Activated CD4-positive, CD25-positive, alpha-beta regulatory T cell treated with anti-CD3 and anti-CD28 coated beads, Interleukin-2, amount 50 U/mL, for 16 hours (primary cell): ENCODE measurements around the gene RAB30.
A peak's percentile ranks its signal among the peaks of the same experiment; 100 is the strongest.
"Not testable (repeated sequence)": the region's sequence is repeated elsewhere in the genome, so short reads cannot be mapped to it uniquely, and the experiment has no call there.

Experiments
- DNase-seq: peaks from one replicate; pipeline ENCODE4 v3.0.0-alpha.2; 2020; ENCODE audit warnings: low read depth, low spot score

Gene RAB30

DNA sequence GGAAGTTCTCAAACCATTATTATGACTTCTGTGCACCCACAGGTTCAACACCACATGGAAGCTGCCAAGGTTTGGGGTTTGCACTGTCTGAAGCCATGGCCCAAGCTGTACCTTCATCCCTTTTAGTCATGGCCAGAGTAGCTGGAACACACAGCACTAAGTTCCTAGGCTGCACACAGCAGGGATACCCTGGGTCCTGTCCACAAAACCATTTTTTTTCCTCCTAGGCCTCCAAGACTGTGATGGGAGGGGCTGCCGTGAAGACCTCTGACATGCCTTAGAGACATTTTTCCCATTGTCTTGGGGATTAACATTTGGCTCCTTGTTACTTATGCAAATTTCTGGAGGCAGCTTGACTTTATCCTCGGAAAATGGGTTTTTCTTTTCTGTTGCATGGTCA lies 127.5 kb downstream of the RAB30 start:
- DNase-seq = no peak

DNA sequence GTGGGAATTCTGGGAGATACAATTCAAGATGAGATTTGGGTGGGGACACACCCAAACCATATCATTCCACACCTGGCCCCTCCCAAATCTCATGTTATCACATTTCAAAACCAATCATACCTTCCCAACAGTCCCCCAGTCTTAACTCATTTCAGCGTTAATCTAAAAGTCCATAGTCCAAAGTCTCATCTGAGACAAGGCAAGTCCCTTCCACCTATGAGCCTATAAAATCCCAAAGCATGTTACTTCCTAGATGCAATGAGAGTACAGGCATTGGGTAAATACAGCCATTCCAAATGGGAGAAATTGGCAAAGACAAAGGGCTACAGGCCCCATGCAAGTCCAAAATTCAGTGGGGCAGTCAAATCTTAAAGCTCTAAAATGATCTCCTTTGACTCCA lies 128.3 kb downstream of the RAB30 start:
- DNase-seq = not testable (repeated sequence)

DNA sequence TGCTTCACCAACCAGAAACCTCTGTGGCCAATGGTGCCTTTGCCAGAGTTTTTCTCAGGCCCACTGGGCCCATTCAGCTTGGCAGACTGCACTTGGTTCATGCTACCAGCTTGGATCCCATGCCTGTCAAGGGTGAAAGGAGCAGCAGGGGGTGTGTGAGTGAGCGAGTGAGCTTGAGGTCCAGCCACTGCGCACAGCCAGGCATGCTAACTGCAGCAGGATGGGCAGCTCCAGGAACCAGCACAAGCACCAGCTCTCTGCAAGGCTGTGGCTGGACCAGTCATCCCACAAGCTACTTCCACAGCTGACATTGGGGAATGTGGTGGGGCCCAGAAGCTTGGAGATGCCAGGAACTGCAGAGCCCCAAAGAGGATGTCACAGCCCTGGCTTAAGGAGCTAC lies 129.3 kb downstream of the RAB30 start:
- no peak for DNase-seq

DNA sequence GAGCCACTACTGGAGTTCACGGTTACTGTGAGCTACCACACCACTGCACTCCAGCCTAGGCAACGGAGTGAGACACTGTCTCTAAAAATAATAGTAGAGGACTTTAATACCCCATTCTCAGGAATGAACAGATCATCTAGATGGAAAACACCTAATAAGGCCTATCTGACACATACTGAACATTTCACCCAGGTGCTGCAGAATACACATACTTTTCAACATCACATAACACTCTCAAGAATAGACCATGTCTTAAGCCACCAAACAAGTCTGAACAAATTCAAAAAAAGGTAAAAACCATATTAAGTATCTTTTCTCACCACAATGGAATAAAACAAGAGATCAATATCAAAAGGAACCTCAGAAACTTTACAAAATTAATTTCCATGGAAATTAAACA lies 132.2 kb downstream of the RAB30 start:
- DNase-seq = no peak

DNA sequence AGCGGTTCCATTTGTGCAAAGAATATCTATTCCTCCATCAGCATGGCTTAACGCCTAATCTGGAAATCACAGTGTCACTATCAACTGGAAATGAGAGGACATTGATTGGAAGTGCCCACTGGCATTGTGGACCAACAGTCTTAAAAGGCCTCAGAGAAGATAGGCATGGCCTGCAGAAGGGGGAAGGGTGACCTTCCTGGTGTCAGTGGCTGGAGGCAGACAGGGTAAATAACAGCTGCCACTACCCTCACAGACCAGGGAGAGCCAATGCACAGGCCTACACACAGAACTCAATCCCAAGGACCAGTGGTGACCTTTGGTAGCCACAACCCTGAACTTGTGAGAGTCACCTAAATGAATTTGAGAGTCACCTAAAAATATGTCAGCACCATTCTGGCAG lies 134.1 kb downstream of the RAB30 start:
- no peak for DNase-seq

DNA sequence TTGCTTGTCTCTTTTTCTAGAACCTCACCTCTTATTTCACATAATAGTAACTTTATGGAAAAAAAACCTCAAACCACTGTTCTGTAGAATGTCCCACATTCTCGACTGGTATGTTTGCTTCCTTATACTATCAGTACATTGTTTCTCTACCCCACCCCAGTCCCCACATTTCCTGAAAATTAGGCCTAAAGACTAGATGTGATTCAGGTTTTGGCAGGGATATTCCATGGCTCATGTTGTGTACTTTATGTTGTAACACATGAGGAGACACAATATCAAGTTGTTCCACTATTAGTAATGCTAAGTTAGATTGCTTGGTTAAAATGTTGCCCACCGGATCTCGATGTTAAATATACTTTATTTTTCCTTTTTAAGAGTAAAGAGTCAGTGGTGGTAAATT lies 135.4 kb downstream of the RAB30 start:
- DNase-seq = no peak

DNA sequence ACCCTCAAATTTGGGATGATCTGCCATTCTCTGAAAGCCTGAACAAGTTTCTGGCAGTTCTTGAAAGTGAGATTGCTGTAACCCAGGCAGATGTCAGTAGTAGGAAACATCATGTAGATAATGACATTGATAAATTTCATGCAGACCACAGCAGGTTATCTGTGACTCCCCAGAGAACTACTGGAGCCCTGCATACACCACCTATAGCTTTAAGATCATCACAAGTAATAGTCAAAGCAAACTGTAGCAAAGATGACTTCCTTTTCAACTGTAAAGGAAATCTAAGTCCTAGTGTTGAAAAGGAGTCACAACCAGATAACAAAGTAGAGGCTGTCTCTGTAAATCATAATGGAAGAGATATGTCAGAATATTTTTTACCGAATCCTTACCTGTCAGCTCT lies 139.1 kb downstream of the RAB30 start:
- DNase-seq = no peak

DNA sequence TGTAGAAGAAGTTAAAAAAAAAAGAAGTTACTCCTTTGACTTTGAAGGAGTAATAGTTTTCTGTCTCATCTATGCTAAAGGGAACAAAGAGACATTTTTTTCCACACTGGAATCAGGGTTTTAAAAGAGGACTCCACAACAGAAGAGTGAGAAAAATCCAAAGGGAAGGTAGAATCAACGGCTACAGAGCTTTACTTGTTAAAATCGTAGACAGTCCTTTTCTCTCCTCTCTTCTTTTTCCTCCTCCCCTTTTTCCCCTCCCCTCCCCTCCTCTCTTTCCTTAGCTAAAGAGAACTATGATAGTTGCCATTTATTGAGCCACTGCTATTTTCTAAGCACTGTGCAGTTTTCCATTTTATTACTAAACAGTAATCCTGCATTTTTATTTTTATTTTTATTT lies 141.0 kb downstream of the RAB30 start:
- DNase-seq = no peak

DNA sequence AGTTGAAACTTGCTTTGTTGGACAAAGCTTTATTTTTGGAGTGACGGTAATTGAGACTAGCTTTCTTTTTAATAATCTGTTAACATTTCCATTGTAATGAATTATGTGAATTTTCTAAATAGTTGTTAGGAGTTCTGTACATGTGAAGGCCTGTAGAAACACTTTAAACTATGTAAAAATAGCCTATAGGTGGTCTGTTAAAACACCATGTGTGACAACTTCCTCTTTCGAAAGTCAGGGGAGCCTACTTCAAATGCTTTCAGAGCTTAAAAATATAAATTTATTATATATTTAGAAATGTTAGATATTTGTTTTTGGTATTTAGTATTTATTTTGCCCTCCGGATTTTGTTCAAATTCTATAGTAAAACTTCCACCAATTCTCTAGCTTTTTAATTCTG lies 141.5 kb downstream of the RAB30 start:
- DNase-seq = no peak

DNA sequence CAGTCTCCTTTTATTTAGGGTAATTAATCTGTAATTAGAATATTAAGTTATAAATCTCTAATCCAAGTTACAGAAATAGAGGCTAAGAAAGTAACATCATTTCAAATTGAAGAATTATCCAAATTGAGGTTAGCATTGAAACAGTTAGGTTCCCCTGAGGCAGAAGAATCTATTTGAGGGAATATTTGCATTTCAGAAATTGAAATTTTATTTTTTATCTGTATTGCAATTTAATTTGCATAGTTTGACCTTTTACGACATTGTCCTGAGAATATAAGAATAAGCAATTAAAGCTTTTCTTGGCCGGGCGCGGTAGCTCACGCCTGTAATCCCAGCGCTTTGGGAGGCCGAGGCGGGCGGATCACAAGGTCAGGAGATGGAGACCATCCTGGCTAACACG lies 142.6 kb downstream of the RAB30 start:
- no peak for DNase-seq

DNA sequence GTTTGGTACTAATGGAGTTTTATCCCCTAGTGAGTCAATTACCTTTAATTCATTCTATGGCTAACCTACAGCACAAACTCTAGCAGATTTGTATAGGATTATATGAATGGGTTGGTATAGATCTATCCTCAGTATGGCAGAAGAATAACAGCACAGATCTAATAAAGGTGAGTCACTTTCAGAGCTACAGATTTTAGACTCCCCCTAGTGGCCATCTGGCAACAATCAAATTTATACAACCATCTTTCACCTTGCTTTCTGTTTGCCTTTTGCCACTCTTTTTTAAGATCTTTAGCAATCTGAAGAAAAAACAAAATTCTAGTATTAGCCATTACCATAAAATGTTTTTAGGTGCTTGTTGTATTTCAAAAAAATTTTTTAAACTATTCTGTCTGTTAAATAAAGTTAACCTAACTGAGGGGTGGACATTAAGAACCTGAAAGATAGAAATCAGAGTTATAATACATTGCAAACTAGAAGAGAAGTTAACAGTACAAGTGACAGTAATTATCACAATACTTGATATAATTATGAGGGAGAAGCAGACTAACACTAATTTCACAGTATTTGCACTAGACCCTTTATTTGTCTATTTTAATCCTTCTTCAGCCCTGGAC lies 144.3 kb downstream of the RAB30 start:
- DNase-seq = peak; percentile 10

DNA sequence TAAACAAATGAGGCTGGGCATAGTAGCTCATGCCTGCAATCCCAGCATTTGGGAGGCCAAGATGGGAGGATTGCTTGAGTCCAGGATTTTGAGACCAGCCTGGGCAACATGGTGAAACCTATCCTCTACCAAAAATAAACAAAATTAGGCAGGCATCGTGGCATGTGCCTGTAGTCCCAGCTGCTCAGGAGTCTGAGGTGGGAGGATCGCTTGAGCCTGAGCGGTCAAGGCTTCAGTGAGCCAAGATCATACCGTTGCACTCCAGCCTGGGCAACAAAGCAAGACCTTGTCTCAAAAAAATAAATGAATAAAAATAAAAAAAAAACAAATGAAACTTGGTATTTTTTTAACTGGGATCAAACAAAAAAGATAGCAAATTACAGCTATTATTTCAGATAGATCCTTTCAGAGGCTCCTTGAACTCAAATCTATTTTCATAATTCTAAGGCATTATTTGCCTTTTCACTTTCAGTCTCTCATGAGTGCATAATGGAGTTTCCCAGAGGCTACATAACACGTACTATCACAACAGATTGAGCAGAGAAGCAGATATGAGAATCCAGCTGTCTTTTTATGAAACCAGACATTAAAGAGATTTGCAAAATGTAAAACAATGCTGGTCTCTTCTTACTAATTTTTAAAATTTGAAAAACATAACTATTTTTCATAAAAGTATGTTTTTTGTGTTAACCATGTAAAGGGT lies 147.0 kb downstream of the RAB30 start:
- DNase-seq = no peak
